Measurements from ENCODE around the gene MEF2D.

MEF2D gene

GRCh38 chr1:156423422-156424352, 76.9 kb downstream of the MEF2D start (continued):
- TF ChIP-seq TSHZ2 (CRISPR knock-in tag; IDR thresholded peaks at IDR 0.05) (no peak), ZFP3 (CRISPR knock-in tag; IDR thresholded peaks at IDR 0.05) (no peak), RARB (CRISPR knock-in tag; IDR thresholded peaks at IDR 0.05) (no peak)

GRCh38 chr1:156422602-156423091, 77.9 kb downstream of the MEF2D start:
- TF ChIP-seq ESRRG (CRISPR knock-in tag; IDR thresholded peaks at IDR 0.05): no peak
- TF ChIP-seq TCF4 (CRISPR knock-in tag; IDR thresholded peaks at IDR 0.05; ENCODE audit: borderline replicate concordance): no peak
- no peak for TF ChIP-seq CSDC2 (CRISPR knock-in tag; IDR thresholded peaks at IDR 0.05)
- no peak for TF ChIP-seq ZNF8 (CRISPR knock-in tag; IDR thresholded peaks at IDR 0.05)
- no peak for TF ChIP-seq ISL1 (CRISPR knock-in tag; IDR thresholded peaks at IDR 0.05)
- no peak for TF ChIP-seq ZFP30 (CRISPR knock-in tag; IDR thresholded peaks at IDR 0.05)
- no peak for TF ChIP-seq TOX (CRISPR knock-in tag; IDR thresholded peaks at IDR 0.05; ENCODE audit: borderline replicate concordance)
- no peak for TF ChIP-seq TSHZ2 (CRISPR knock-in tag; IDR thresholded peaks at IDR 0.05)
- TF ChIP-seq GLIS3 (CRISPR knock-in tag; IDR thresholded peaks at IDR 0.05): no peak
- no peak for TF ChIP-seq ZNF565 (CRISPR knock-in tag; conservative IDR thresholded peaks at IDR 0.05; ENCODE audit: low read depth)
- TF ChIP-seq SNAI2 (CRISPR knock-in tag; IDR thresholded peaks at IDR 0.05): no peak
- no peak for TF ChIP-seq PPARA (CRISPR knock-in tag; IDR thresholded peaks at IDR 0.05; ENCODE audit: borderline replicate concordance)
- no peak for TF ChIP-seq ZNF70 (CRISPR knock-in tag; IDR thresholded peaks at IDR 0.05)
- no peak for ATAC-seq

- no peak for ATAC-seq
- TF ChIP-seq ZFP30 (CRISPR knock-in tag; IDR thresholded peaks at IDR 0.05): no peak
- no peak for TF ChIP-seq TOX (CRISPR knock-in tag; IDR thresholded peaks at IDR 0.05; ENCODE audit: borderline replicate concordance)
- TF ChIP-seq POU6F1 (CRISPR knock-in tag; IDR thresholded peaks at IDR 0.05; ENCODE audit: borderline replicate concordance, low read depth): no peak
- no peak for TF ChIP-seq GLIS3 (CRISPR knock-in tag; IDR thresholded peaks at IDR 0.05)
- TF ChIP-seq OSR1 (CRISPR knock-in tag; IDR thresholded peaks at IDR 0.05): no peak
Measured at GRCh38 chr1:156421939-156422601, 78.5 kb downstream of the MEF2D start.

- ATAC-seq: peak; percentile 95
Measured at GRCh38 chr1:156421062-156421938, 79.3 kb downstream of the MEF2D start.

More at GRCh38 chr1:156421062-156421938, 79.3 kb downstream of the MEF2D start:
- TF ChIP-seq SNAI2 (CRISPR knock-in tag; IDR thresholded peaks at IDR 0.05) (no peak), GLIS3 (CRISPR knock-in tag; IDR thresholded peaks at IDR 0.05) (0 out of 2 replicates have a peak, but pooled peaks have one; percentile 23)
